Measurements from ENCODE around the gene CREBL2.

Gene CREBL2

GRCh38 chr12:12689647-12690300 lies 78.1 kb downstream of the CREBL2 start:
- TF ChIP-seq EZH2phosphoT487 (conservative IDR thresholded peaks at IDR 0.05; ENCODE audit: low read length) (no peak), CTCF (IDR thresholded peaks at IDR 0.05; ENCODE audit: insufficient read depth, low read length, poor library complexity, severe bottlenecking) (no peak)
- no peaks in the 10 kb centered on the region for H4K20me1 ChIP-seq (ENCODE audit: low read depth, low read length)
- no peaks in the 10 kb centered on the region for H3K9me3 ChIP-seq (ENCODE audit: insufficient read depth, low read length)
- H3K4me2 ChIP-seq (ENCODE audit: low read depth, low read length, poor library complexity, severe bottlenecking): no peak overlapping the region
- no peak overlapping the region for H3K9ac ChIP-seq (ENCODE audit: low read length)
- no peaks in the 10 kb centered on the region for H3K79me2 ChIP-seq (ENCODE audit: insufficient read depth, low read length)
- no peak overlapping the region for H3K27ac ChIP-seq (ENCODE audit: low read depth, low read length)
- H3K9me2 ChIP-seq (replicated peaks; ENCODE audit: insufficient read depth, low read length): no peaks in the 10 kb centered on the region
- no peaks in the 10 kb centered on the region for H3K36me3 ChIP-seq (ENCODE audit: low read length)
- H3K27me3 ChIP-seq (ENCODE audit: low read length): no peaks in the 10 kb centered on the region
- no peaks in the 10 kb centered on the region for H3F3A ChIP-seq (ENCODE audit: insufficient read depth)
- H2AFZ ChIP-seq (ENCODE audit: low read depth, low read length, severe bottlenecking): no peak overlapping the region
- H3K4me3 ChIP-seq (ENCODE audit: insufficient read depth, low read length, poor library complexity, severe bottlenecking): no peak overlapping the region

DNA sequence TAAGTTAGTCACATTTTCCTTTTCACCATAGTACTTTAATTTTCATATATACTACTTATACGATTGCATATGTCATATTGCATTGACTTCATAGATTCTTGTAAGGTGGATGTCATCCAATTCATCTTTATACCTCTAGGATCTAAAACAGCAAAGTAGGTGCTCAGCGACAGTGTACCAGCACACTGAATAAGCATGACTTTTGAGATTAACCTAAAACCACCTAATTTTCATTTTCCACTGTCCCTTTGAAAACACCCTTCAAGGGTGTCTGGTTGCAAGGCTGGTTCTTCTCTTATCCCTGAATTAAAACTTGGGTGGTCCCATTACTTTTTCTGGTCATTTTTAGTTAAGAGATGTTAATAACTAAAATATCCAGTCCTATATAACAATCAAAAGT lies 79.9 kb downstream of the CREBL2 start:
- Histone ChIP-seq H4K20me1 (ENCODE audit: low read depth, low read length) (no peaks in the 10 kb centered on the region), H3K9me3 (ENCODE audit: insufficient read depth, low read length) (no peaks in the 10 kb centered on the region), H3K79me2 (ENCODE audit: insufficient read depth, low read length) (no peaks in the 10 kb centered on the region), H3K4me2 (ENCODE audit: low read depth, low read length, poor library complexity, severe bottlenecking) (no peak overlapping the region), H3K36me3 (ENCODE audit: low read length) (no peaks in the 10 kb centered on the region), H2AFZ (ENCODE audit: low read depth, low read length, severe bottlenecking) (no peak overlapping the region), H3K27ac (ENCODE audit: low read depth, low read length) (no peak overlapping the region), H3K4me3 (ENCODE audit: insufficient read depth, low read length, poor library complexity, severe bottlenecking) (no peak overlapping the region), H3K9ac (ENCODE audit: low read length) (no peak overlapping the region), H3K9me2 (replicated peaks; ENCODE audit: insufficient read depth, low read length) (no peaks in the 10 kb centered on the region), H3F3A (ENCODE audit: insufficient read depth) (peaks cover 5% of the 10 kb centered on the region), H3K27me3 (ENCODE audit: low read length) (no peaks in the 10 kb centered on the region)
- TF ChIP-seq CTCF (IDR thresholded peaks at IDR 0.05; ENCODE audit: insufficient read depth, low read length, poor library complexity, severe bottlenecking): no peak
- no peak for TF ChIP-seq EZH2phosphoT487 (conservative IDR thresholded peaks at IDR 0.05; ENCODE audit: low read length)

- Histone ChIP-seq H3K36me3 (ENCODE audit: low read length) (no peaks in the 10 kb centered on the region), H3K27ac (ENCODE audit: low read depth, low read length) (no peak overlapping the region), H3K27me3 (ENCODE audit: low read length) (no peaks in the 10 kb centered on the region), H2AFZ (ENCODE audit: low read depth, low read length, severe bottlenecking) (no peak overlapping the region), H3K79me2 (ENCODE audit: insufficient read depth, low read length) (no peaks in the 10 kb centered on the region), H3K4me2 (ENCODE audit: low read depth, low read length, poor library complexity, severe bottlenecking) (no peak overlapping the region), H3K9ac (ENCODE audit: low read length) (no peak overlapping the region), H3K9me2 (replicated peaks; ENCODE audit: insufficient read depth, low read length) (no peaks in the 10 kb centered on the region), H4K20me1 (ENCODE audit: low read depth, low read length) (no peaks in the 10 kb centered on the region), H3K9me3 (ENCODE audit: insufficient read depth, low read length) (no peaks in the 10 kb centered on the region), H3F3A (ENCODE audit: insufficient read depth) (peaks cover 21% of the 10 kb centered on the region), H3K4me3 (ENCODE audit: insufficient read depth, low read length, poor library complexity, severe bottlenecking) (no peak overlapping the region)
- no peak for TF ChIP-seq CTCF (IDR thresholded peaks at IDR 0.05; ENCODE audit: insufficient read depth, low read length, poor library complexity, severe bottlenecking)
- TF ChIP-seq EZH2phosphoT487 (conservative IDR thresholded peaks at IDR 0.05; ENCODE audit: low read length): no peak
Observed at GRCh38 chr12:12693111-12693671, 81.5 kb downstream of the CREBL2 start.

Measured in SU-DHL-6 (cell line).